Posterior cingulate gyrus (tissue), 11 donors: Measurements from ENCODE around the gene JPT1.
A peak's percentile ranks its signal among the peaks of the same experiment; 100 is the strongest.

Experiments used
- DNase-seq, 10 donors: peaks; one replicate each; pipeline versions ENCODE4 v3.0.0 to v3.0.0-alpha.2; 2020 to 2021; ENCODE audit warnings: mixed read lengths in 3 of 10
- intact Hi-C: fragments of 100-400 bp; cut with DNase I; formaldehyde crosslinking; loops from one replicate; pipeline ENCODE4 v1.15.1; 2023

JPT1 gene

DNA sequence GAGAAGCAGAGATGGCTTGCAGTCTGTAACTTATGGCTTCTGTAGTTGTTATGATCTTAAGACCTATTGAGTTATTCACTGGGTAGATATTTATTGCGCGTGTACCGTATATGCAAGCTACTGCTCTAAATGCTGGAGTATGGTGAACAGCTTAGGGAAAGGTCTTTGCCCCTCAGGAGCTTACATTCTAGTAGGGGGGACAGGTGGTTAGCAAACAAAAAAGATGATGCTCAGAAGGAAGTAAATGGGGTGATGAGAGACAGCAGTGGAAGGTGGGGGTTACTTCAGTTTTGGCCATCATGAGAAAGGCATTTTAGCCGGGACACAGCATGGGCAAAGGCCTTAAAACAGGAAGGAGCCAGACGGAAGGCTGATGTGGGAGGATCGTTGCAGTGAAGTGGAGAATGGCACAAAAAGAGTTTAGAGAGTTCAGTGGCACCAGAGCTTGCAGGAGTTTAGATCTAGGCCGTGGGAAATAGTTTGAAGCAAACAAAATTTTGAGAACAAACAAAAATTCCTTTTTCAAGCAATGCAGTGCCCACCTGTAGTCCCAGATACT is 42.5 kb downstream of the JPT1 start:
- intact Hi-C loops, result loop anchor here (5.0 kb wide), 1 partner anchor 60 kb away; no protein-coding TSS in a partner anchor

DNA sequence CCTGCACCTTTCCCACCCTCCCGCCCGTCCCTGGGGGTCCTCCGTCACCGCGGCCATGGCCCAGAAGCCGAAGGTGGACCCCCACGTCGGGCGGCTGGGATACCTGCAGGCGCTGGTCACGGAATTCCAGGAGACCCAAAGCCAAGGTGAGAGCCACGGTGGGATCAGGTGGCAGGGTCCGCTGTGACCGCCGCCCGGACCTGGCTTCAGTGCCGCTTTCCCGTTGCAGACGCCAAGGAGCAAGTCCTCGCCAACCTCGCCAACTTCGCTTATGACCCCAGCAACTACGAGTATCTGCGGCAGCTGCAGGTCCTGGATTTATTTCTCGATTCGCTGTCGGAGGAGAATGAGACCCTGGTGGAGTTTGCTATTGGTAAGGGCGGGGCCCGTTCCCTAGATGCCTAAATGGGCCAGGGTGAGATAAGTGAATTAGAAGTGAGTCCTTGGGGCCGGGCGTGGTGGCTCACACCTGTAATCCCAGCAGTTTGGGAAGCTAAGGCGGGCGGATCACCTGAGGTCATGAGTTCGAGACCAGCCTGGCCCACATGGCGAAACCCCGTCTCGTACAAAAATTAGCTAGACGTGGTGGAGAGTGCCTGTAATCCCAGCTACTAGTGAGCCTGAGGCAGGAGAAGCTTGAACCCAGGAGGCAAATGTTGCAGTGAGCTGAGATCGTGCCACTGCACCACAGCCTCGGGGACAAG is 43.9 kb downstream of the JPT1 start:
- peak in 2 of 10 donors; percentile 74 to 84 for DNase-seq
- intact Hi-C loops, result loop anchor here (5.0 kb wide), 1 partner anchor 62 kb away; no protein-coding TSS in a partner anchor

More for the DNA sequence above, 42.5 kb downstream of the JPT1 start:
- DNase-seq, result no peak

DNA sequence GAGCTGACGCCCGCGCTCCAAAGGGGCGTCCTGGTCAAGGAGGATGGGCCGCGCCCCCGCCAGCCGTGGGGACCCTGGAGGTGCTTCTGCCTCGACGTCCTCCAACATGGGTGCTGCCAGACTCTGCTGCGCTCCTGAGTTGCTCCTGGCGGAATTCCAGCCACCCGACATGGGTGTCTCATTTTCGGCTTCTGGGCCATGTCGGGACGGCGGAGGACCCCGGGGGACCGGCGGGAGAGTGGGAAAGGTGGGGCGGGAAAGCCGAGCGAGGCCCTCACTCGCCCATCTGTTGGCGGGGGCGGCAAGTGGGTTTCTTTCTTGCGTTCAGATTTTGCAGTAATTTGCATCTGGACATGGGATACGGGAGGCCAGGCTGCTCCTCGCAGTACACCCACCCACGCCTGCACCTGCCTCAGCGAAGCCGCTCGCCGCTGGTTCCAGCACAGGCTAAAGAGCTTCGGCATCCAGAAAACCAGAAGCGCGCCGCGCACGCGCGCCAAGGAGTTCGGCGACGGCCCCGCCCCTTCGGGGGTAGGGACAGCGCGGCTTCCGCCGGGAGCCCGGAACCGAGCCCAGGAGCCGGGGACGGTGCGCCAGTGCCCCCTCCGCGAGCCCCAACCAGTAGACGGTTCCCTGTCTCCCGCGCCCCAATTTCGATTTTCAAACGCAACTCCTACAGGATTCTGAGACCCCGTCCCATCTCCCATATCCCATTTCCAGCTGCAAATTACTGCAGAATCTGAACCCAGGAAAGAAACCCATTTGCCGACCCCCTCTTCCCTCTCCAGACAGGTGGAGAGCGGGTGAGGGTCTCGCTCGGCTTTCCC is 44.7 kb downstream of the JPT1 start, which contains the start of gene ARMC7:
ARMC7 (plus strand) TSS at position 563 of the 827 bp plus-strand sequence. CDS start 320 bp downstream, outside the sequence.
- peak; percentile 82 to 99 (median 88) for DNase-seq
- intact Hi-C loops, result loop anchor here (5.0 kb wide), 2 partner anchors 47 to 63 kb away; no protein-coding TSS in a partner anchor

DNA sequence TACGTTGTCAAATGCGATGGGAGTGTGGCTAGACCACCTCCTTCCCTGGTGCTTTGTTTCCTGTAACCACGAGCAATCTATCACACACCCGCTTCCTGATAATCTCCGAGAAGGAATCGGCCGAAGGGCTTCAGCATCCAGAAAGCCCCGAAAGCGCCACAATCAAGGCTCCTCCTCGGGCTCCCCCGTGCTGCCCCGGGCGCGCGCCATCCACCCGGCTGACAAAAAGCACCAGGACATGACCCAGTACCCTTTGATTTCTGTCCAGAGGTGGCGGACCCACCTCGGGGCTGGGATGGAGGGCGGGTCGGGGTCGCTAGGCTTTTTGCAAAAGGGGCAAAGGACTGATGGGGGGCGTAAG is 45.3 kb downstream of the JPT1 start:
- intact Hi-C loops, result loop anchor here (5.0 kb wide), 1 partner anchor 47 kb away; no protein-coding TSS in a partner anchor
- DNase-seq, result no peak

DNA sequence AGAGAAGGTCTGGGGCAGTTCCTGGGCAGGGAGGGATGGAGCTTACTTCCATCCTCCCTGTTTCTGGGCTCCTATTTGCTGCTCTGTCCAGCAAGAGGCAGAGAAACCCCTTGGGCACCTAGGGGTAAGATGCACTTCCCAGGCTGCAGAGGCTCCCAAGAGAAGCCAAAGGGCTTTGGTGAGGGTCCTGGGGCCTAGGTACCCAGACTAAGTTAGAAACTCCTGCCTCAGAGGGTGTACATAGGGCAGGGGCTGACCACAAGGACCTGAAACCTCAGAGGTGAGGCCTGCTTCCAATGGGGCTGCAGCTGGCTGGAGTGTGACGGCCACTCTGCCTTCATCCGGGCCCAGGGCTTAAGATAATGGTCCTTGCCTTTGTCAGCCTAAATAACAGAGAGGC is 46.1 kb downstream of the JPT1 start:
- DNase-seq, result no peak
- intact Hi-C loops, result loop anchor here (5.0 kb wide), 1 partner anchor 46 kb away; no protein-coding TSS in a partner anchor

DNA sequence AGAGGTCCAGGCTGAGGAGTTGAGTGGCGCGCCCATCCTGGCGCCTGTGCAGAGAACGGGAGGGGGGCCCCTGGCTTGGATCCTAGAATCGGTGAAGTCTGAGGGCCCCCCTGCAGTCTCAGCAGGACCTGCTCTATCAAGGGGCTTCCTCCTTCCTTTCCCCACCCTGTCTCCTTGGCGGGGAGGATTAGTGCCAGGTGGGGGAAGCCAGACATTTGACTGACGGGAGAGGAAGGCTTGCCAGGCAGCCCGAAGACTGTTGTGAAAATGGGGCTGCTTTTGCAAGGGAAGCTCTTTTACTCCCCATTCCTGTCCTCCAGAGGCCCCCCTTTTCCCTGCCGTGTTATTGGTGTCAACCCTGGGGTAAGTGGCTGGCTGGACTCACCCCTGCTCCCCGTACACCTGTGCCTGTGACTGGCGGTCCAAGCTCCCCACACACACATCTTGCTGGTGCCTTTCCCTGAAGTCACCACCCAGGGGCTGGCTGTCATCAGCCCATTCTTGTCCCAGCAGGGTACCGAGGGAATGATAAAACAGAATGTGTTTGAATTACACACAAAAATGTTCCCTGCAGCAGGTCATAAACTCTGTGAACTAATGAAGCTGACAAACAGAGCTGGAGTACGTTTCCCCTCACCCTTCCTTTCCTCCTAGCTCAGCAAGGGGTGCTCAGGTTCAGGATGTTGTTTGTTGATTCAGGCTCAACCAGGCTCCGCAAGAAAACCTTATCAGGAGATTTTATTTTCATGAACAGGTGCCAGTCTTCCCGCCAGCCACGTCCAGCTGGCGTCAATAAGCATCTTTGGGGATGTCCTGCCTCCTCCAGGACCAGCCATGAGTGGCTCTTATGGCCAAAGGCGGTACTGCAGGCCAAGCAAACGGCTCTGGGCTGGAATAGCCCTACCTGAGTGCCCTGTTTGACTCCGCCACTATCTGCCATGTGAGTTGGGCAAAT is 48.9 kb downstream of the JPT1 start:
- intact Hi-C loops, result loop anchor here (5.0 kb wide), 1 partner anchor 43 kb away; no protein-coding TSS in a partner anchor
- DNase-seq, result peak in 3 of 10 donors; percentile 33 to 83 (median 36)

DNA sequence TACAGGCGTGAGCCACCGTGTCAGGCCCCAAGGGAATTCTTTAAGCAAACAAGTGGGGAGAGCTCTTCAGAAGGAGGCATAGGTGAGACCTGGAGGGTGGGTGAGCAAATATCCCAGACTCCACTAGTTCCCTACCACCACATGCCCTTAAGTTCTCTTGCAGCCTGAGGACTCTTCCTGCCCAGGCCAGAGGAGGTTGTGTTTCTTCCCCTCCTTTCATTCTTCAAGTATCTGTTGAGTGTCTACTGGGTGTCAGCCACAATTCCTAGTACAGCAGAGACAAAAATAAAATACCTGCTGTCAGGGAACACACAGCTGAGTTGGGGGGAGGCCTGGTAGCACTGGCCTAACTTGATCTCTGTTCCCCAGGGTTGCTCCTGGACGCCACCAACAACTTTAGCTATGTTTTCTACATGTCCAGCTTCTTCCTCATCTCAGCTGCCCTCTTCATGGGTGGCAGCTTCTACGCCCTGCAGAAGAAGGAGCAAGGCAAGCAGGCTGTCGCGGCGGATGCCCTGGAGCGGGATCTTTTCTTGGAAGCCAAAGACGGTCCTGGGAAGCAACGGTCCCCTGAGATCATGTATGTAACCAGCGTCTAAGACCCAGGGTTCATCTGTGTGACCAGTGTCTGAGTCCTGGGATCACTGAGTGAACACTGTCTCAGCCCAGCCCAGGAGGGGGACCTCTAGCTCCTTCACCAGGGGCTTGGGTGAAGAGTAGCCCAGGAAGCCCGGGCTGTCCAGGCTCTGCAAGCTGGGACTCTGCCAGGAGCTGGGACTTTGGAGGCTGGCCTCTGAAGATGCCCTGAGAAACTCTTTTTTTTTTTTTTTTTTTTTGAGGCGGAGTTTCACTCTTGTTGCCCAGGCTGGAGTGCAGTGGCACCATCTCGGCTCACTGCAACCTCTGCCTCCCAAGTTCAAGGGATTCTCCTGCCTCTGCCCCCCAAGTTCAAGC is 50.4 kb downstream of the JPT1 start:
- intact Hi-C loops, result no loop called here
- peak in 1 of 10 donors; percentile 66 for DNase-seq

DNA sequence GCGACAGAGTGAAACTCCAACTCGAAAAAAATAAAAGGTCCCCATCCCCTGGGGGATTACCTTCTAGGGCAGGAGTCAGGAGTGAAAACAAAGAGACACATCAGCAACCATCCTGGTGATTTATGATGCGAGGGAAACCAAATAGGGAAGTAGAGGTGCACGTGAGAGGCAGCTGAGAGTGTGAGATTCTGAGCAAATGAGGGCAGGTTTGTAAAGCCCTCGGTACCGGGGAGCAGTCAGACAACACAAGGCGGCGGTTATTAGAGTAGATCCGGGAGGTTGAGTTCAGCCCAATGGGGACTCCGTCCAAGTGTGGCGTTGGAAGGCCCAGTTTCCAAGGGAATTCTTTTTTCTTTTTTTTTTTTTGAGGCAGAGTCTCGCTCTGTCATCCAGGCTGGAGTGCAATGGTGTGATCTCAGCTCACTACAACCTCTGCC is 51.9 kb downstream of the JPT1 start:
- DNase-seq, result peak in 1 of 10 donors; percentile 51
- intact Hi-C loops, result no loop called here

DNA sequence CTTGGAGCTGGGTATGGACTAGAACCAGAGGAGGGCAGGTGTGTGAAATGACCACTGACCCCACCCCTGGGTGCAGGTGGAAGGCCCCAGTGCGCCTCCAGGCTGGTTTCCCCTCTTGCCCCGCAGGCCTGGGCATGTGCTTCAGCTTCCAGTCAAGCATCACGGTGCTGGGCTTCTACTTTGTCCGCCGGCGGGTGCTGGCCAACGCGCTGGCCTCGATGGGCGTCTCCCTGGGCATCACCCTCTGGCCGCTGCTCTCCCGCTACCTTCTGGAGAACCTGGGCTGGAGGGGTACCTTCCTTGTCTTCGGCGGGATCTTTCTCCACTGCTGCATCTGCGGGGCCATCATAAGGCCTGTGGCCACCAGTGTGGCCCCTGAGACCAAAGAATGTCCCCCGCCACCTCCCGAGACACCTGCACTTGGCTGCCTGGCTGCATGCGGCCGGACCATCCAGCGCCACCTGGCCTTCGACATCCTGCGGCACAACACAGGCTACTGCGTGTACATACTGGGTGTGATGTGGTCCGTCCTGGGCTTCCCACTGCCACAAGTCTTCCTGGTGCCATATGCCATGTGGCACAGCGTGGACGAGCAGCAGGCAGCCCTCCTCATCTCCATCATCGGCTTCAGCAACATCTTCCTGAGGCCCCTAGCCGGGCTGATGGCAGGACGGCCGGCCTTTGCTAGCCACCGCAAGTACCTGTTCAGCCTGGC is 54.3 kb downstream of the JPT1 start:
- intact Hi-C loops, result no loop called here
- DNase-seq, result peak in 1 of 10 donors; percentile 58

DNA sequence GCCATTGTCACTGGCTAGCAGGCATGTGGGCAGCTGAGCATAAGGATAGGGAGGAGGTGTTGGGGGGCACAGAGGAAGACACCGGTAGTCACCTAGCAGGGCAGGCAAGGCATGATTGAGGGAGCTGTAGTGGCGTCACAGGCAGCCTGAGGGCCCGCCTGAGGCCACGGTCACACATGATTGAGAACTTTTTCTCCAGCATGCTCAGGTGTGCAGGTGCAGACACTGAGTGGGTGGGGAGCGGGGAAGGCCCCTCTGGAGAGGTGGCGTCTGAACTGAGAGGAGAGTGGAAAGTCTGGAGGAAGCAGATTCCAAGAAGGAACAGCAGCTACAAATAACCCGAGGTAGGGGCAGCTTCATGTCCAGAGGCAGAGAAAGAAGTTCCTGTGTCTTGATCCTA is 55.5 kb downstream of the JPT1 start:
- intact Hi-C loops, result no loop called here
- peak in 1 of 10 donors; percentile 31 for DNase-seq

DNA sequence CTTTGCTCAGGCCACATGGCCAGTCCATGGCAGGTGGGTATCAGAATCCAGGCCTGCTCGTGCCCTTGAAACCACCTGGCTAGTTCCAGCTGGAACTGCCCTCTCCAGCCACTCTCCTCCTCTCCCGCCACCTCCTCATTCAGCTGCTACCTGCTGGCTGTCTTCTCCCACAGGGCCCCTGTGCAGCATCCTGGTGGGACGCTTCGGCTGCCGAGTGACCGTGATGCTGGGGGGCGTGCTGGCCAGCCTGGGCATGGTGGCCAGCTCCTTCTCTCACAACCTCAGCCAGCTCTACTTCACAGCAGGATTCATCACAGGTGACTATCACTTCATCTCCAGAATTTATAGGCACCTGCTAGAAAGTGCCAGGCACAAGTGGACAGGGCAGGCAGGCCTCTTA is 56.4 kb downstream of the JPT1 start:
- peak in 1 of 10 donors; percentile 62 for DNase-seq

DNA sequence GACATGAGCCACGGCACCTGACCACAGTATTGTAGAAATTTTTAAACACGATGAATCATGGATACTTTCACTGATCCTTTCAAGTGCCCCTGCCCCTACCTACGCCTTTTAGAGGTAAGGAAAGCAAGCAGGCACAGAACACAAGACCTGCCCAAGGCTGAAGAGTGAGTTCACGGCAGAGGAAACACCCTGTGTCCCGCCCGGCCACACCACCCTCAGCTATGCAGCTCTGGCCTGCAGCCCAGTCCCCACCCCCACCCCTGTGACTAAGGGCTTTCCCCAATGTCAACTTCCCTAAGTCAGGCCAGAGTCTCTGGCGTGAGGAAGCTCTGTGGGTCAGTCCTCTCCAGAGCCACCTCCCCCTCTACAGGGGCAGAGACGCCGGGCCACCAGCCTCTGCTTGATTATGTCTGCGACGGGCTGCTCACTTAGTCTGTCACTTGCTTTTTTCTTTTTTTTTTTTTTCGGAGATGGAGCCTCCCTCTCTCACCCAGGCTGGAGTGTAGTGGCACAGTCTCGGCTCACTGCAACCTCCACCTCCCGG is 58.2 kb downstream of the JPT1 start:
- DNase-seq, result peak in 1 of 10 donors; percentile 64
- intact Hi-C loops, result no loop called here

More for the DNA sequence above, 56.4 kb downstream of the JPT1 start:
- intact Hi-C loops, result no loop called here

DNA sequence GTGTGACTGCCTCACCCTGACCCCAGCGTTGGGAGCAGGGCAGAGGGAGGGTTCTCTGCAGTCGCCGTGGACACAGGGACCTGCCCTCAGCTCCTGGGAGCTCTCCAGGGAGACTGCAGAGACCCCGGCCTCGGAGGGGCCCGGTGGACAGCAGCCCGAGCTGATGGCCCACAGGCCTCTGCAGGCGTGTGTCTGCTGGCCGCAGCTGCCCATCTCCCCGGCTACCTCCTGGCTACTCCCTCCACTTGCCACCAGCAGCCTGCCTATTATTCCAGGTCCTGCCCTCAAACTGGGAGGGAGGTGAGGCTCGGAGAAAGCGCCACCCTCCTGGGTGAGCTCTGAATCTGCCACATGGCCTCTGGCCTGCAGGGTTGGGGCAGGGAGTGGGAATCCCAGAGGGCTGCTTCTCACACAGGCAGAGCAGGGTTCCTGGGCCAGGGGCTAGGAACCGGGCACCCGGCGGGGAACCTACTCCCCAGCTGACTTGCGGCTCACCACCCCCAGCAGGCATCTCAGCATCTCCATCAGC is 59.4 kb downstream of the JPT1 start:
- intact Hi-C loops, result no loop called here
- peak in 1 of 10 donors; percentile 76 for DNase-seq

DNA sequence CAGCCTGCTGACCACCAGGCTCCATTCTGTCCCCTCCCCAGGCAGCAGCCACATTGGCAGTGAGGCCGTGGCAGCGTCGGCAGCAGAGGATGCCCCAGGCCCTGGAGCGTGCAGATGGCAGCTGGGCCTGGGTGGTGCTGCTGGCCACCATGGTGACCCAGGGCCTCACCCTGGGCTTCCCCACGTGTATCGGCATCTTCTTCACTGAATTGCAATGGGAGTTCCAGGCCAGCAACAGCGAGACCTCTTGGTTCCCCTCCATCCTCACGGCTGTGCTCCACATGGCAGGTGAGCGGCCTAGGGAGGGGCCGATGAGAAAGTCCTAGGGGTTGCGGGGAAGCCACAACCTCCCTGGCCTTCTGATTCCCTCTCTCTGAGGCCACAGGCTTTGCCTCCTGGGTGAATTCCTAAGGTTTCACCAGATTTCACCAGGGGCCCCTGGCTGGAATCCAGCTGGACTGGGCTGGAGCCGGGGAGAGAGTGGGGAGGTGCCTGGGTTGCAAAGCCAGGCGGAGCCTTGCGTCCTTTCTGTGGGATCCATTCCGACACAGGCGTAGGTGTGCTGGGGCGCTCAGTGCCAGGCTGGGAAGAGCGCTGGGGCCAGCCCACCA is 60.7 kb downstream of the JPT1 start:
- DNase-seq, result peak in 1 of 10 donors; percentile 51
- intact Hi-C loops, result no loop called here

DNA sequence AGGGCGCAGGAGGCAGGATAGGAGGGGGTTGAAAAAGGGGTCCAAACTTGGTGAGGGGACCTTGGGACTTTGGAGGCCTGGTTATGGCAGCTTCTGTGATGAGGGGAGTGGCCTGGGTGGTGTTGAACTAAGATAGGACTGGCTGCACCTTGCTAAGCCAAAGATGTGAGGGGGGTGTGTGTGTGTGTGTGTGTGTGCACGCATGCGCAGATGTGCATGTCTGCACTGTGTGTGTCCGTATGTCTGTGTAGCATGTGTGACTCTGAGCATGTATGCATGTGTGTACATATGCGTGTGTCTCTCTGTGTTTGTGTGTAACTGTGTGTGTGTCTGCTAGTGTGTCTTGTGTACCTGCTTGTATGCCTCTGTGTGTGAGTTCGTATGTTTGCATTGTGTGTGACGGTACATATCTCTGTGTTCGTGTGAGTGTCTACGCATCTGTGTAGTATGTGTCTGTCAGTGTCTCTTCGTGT is 62.4 kb downstream of the JPT1 start:
- DNase-seq, result no peak
- intact Hi-C loops, result no loop called here
